HG03196 (cell line): ENCODE measurements around the gene SLC9A8.
"Not testable (repeated sequence)": the region's sequence is repeated elsewhere in the genome, so short reads cannot be mapped to it uniquely, and the experiment has no call there.

ENCODE experiments used
- ATAC-seq: cut with Tn5 transposase; IDR thresholded peaks from one replicate; pipeline ENCODE4 v1.9.1; 2021; ENCODE audit not compliant: unreplicated experiment

The SLC9A8 gene

DNA sequence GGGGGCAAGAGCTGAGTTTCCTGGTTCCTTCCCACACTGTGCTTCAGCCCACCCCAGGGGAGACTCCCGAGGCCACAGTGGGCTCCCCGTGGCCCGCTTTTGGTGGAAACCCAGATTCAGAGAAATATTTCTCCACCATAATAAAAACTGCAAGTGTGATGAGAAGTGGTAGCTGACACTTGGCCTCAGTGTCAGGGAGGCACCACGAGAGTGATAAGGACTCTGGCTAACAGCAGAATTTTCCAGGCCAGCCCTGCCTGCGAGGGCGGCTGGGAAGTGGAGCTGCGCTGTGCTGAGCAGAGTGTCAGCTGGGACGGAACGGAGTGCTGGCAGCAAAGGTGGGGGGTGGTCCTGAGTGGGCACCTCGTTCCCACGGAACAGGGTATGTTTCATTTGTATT, 80.2 kb downstream of the SLC9A8 start:
- no peak for ATAC-seq

DNA sequence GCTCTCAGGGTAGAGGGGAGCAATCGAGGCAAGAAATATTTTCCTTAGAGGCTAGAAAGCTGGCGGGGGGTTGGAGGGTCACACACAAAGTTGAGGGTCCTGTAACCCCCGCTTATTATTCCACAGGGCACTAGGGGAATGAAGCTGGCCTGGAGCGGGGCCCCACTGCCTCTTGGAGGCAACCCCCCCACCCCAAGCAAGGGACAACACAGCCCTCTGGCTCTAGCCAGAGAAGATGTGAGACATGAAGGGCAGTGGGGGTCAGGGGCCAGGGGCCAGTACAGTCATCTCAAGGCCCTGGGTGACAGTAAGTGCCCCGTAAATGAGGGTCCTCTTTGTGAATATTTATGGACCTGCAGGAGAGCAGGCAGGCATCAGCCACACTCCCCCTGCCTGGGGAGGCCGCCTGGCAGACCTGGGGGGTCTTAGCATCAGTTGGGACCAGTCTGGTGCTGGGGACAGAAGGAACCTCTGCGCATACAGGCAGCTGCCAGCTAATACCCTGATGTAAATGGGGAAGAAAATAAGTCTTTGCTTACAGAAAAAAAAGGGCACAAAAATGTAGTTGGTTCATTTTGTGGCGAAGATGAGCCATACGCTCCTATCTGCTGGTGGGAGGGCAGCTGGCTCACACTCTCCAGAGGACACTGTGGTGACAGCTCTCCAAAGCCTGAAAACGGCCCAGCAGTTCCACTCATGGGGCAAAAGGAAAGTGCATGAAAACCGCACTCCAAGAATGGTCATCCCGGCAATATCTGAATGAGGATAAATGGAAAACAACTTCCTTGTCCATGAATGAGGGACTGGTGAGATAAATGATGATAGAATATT, 80.8 kb downstream of the SLC9A8 start:
- ATAC-seq = no peak

- ATAC-seq = no peak
Observed at GRCh38 chr20:49894073-49894470, 81.4 kb downstream of the SLC9A8 start.

- not testable (repeated sequence) for ATAC-seq
Observed at GRCh38 chr20:49895474-49896093, 83.0 kb downstream of the SLC9A8 start.

- no peak for ATAC-seq
Observed at GRCh38 chr20:49896204-49896603, 83.6 kb downstream of the SLC9A8 start.

DNA sequence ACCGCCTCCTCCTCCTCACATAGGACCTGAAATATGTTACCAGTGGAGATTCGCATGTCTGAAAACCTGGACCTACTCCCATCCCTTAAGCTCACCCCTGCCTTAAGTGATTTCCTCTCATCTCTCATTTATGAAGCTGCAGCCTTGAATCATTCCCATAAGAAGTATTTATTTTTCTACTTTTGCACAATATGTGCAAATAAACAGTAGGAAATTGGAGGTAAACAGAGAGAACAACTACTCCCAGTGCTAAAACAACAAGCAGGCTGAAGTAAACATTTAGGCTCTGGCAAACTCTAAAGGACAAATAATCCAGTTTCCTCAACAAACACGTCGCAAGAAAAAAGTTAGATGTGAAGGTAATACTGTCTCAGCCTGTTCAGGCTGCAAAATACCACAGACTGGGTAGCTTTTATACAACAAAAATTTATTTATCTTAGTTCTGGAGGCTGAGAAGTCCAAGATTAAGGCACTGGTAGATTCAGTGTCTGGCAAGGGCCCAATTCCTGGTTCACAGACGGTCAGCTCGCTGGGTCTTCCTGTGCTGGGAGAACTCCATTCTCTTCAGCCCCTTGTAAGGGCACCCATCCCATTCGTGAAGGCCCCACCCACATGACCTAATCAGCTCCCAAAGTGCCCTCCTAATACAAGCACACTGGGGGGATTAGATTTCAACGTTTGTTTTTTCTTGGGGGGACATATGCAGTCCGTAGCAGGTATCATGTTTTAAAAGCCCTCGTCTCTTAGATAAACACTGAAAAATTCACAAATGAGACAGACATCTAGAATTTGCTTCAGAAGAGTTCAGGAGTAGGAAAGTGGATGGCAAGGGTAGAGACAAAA, 87.1 kb downstream of the SLC9A8 start:
- ATAC-seq = no peak

- no peak for ATAC-seq
Observed at GRCh38 chr20:49901588-49901987, 89.0 kb downstream of the SLC9A8 start.

DNA sequence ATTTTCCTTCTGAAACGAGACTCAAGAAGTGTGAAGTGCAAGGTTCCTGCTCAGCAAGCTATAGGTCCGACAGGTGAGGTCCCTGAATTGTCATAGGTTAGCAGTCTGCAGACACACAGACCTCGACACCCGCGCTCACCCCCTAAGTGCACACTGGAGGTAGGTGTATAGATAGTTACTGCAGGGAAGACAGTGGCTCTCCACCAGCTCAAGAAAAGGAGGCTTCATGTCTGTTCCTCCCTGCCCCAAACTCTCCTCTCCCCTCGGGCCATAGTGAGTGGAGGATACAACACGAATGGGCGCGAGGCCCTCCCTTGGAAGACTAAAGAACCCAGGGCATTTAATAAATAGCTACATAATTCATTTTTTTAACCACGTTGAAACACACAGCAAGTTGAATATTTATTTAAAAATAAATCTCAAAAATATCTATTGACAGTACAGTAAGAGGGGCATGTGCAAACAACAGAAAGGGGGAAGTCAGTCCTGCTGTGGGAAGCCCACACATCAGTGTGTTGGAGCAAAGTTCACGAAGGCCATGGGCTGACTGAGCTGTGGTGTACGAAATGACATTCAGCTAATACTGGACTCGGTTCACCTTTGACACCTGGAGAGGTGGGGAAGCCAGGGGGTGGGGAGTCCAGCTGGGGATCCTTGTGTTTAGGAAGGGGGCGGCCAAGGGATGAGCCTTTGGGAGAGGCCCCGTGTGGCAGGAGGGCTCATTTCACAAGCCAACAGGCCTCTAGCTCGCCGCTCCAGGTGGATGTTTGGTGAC, 92.0 kb downstream of the SLC9A8 start:
- no peak for ATAC-seq

DNA sequence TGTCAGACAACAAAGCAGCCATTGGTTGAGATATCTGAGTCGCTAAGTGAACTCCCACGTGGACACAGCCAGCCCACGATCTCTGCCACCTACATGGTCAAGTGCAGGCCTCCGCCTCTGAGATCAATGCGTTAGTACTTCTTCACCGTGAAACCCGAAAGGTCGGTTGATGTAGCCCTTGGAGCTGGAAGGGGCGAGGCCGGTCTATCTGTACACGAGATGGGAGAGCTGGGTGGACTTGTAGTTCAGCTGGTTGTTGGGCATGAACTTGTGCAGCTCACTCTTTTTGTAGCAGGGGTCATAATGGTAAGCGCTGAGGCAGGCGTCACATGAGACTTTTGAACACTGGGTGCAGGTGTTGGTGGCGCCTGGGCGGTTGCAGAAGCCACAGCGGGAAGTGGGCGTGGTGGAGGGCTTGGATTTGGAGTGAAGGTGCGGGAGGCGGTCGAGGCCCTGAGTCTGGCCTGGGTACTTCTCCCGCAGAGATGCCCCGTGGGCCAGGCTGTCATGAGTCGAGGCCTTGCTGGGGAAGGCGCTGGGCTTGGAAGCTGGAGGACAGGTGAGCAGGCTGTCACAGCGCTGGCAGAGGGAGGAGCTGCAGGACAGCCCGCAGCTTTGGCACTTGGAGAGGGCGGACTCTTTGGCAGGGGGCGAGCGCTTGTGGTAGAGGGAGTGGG, 92.9 kb downstream of the SLC9A8 start:
- no peak for ATAC-seq

GRCh38 chr20:49906101-49906604, 93.5 kb downstream of the SLC9A8 start:
- ATAC-seq = no peak

- no peak for ATAC-seq
Observed at GRCh38 chr20:49906615-49907154, 94.1 kb downstream of the SLC9A8 start.

- no peak for ATAC-seq
Observed at GRCh38 chr20:49907405-49908257, 95.0 kb downstream of the SLC9A8 start.

GRCh38 chr20:49908258-49908565, 95.6 kb downstream of the SLC9A8 start:
- no peak for ATAC-seq

DNA sequence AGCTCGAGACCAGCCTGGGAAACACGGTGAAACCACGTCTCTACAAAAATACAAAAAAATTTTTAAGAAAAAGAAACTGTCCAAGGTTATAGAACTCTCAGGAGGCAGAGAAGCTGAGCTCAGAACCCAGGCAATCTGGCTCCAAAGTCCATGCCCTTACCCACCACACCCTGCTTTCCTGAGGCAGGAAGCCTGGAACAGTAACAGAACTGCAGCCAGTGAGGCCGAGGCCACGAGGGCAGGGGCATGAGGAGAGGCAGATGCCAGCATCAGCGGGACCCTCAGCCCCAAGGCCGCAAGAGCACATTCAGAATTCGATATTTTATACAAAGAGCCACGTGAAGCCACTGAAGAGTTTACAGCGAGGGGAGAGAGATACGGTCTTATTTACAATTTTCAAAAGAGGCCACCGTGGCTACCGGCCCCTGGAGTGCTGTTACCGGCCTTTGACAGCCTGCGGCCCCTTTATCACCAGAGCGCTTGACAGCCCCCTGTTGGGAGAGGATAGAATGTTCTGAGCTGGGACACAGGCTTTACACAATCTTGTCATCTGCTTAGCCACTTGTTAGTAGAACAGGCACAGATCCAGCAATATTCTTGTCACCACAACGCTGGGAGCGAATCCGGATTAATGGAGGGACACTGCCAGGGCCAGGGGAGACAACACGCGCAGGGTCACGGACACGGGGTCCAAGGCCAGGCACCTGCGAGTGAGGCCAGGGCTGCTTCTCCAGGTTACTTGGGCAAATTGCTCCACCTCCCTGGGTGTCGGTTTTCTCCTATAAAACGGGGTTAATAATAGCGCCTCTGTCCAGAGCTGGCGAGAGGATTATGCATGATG, 97.1 kb downstream of the SLC9A8 start:
- no peak for ATAC-seq

DNA sequence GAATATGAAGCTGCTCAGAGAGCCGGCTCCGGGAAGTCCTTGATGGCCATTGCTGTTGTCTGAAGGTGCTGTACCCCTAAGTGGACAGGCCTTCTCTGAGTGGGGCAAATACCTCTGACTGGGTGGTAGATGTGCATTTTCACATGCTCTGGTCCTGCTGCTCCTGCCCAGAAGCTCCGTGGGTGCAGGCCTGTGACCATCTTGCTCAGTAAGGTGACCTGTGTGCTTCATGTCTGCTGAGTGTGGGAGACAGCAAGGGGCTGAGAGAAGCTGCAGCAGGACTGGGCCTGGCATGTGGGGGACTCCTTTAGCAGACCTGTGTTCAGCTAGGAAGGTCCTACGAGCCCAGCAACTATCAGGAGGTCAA, 97.7 kb downstream of the SLC9A8 start:
- ATAC-seq = no peak

GRCh38 chr20:49913399-49914047, 100.9 kb downstream of the SLC9A8 start:
- no peak for ATAC-seq

DNA sequence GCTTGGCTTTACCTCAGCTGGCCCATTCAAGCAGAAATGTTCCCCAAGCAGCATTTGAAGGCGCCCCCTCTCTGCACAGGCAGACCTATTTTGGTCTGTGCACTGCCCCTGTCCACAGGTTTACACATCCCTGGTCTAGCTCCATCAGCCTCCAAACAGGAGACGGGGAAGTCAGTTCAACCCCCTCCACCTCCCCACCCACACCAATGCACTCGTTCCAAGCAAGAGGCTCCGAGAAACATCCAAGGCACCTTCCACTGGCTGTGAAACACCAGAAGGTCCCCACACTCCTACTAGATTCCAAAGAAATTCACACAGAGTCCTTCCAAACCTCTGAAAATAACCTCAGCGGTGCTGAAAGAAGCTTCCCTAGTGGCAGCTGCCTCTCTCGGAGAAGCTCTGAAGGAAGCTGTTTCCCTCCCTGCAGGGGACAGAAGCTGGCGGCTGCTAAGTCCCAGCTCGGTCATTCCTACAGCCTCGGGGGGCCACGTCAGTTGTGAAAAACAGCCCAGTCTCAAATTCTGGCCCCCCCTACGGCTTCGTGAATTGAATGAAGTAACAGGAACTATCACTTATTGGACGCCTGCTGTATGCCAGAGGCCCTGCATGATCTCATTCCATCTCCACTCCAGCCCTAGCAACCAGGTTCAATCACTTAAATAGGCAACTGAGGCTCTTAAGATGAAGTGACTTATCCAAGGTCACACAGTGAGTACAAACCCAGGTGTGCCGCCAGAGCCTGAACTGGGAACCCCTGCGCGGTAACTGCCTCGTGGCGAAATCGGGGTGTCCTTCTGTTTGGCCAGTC, 101.9 kb downstream of the SLC9A8 start:
- no peak for ATAC-seq
